A549 (cell line): ENCODE measurements around the gene MROH2A. TPM values are rescaled to one million over a fixed set of nuclear protein-coding genes. Genes with fewer than 3 reads are reported as not detected.

Source experiments
- ATAC-seq, 2 experiments: fragments of 200-7000 bp in 1 of 2; fragments of >200 bp in 1 of 2; cut with Nextera tagmentation in 1 of 2; cut with Tn5 transposase in 1 of 2; 3 replicates each; pipeline versions ENCODE4 v1.8.0 to v1.9.1; 2018 to 2020; ENCODE audit warnings: mild to moderate bottlenecking in 1 of 2, moderate library complexity in 1 of 2
- CTCF ChIA-PET: fragments of 300-600 bp; sonication (Branson Sonifier 250); formaldehyde crosslinking; extraction: SDS; loops from one replicate; lab custom pipeline; 2021; ENCODE audit warnings: antibody characterized with exemption, inconsistent platforms; lab: Yijun Ruan, JAX
- POLR2A ChIA-PET: fragments of 350-600 bp; formaldehyde crosslinking; extraction: SDS; loops from one replicate; lab custom pipeline; 2021; ENCODE audit warnings: antibody characterized with exemption, inconsistent platforms; lab: Yijun Ruan, JAX
- DNase-seq, 2 experiments: peaks; one replicate each; pipeline versions ENCODE4 v3.0.0 to v3.0.0-alpha.2; 2011 to 2016; ENCODE audit warnings: low read depth in 1 of 2, low spot score in 1 of 2
- FAIRE-seq: peaks from 2 replicates; lab custom pipeline; 2011; peaks lifted over from hg19 to GRCh38; lab: Jason Lieb, UNC
- H3K27ac ChIP-seq, 2 experiments: fragments of >200 bp; sonication (Bioruptor Twin); formaldehyde crosslinking; 3 replicates each; pipeline ENCODE4 v1.5.1; 2016 to 2017
- H3K4me1 ChIP-seq: fragments of >200 bp; sonication (Bioruptor Twin); formaldehyde crosslinking; 3 replicates; pipeline ENCODE4 v1.6.1; 2016
- H3K4me2 ChIP-seq: fragments of >200 bp; sonication (Bioruptor Twin); formaldehyde crosslinking; 3 replicates; pipeline ENCODE4 v1.6.1; 2016
- H3K4me3 ChIP-seq: fragments of >200 bp; sonication (Bioruptor Twin); formaldehyde crosslinking; 3 replicates; pipeline ENCODE4 v1.5.1; 2016
- H3K9me3 ChIP-seq: fragments of >200 bp; sonication (Bioruptor Twin); formaldehyde crosslinking; 3 replicates; pipeline ENCODE4 v1.6.1; 2016
- BHLHE40 ChIP-seq: IDR thresholded peaks from 2 replicates; pipeline ENCODE4 v1.6.1; 2012; ENCODE audit warnings: low read depth, low read length, inconsistent platforms
- EHMT2 ChIP-seq: fragments of 200-600 bp; sonication (generic); IDR thresholded peaks from 2 replicates; pipeline ENCODE4 v1.6.1; 2016; ENCODE audit warnings: antibody characterized with exemption, low read depth, mild to moderate bottlenecking, moderate library complexity
- EP300 ChIP-seq, 2 experiments: fragments of >200 bp; sonication (Bioruptor Twin); formaldehyde crosslinking; IDR thresholded peaks; 2 replicates in 1 of 2; 3 replicates in 1 of 2; pipeline ENCODE4 v1.6.1; 2016 to 2017
- FOSB ChIP-seq: fragments of 250-450 bp; sonication (Bioruptor Pico); IDR thresholded peaks from 2 replicates; pipeline ENCODE4 v1.5.0; 2020; ENCODE audit warnings: mild to moderate bottlenecking, moderate library complexity
- FOSL2 ChIP-seq, 2 experiments: fragments of 450-650 bp in 1 of 2; fragments of >200 bp in 1 of 2; sonication (Bioruptor Twin) in 1 of 2; formaldehyde crosslinking; IDR thresholded peaks; 2 replicates each; pipeline versions ENCODE4 v1.5.0 to v1.6.1; 2016 to 2020; ENCODE audit warnings: mild to moderate bottlenecking in 1 of 2, moderate library complexity in 1 of 2
- FOXS1 ChIP-seq: fragments of 250-450 bp; sonication (Bioruptor Pico); IDR thresholded peaks from 2 replicates; pipeline ENCODE4 v1.5.0; 2020; ENCODE audit warnings: mild to moderate bottlenecking, moderate library complexity
- HDAC2 ChIP-seq: fragments of 200-600 bp; sonication (generic); IDR thresholded peaks from 2 replicates; pipeline ENCODE4 v1.6.1; 2016
- HOXA7 ChIP-seq: fragments of 250-450 bp; sonication (Bioruptor Pico); IDR thresholded peaks from 2 replicates; pipeline ENCODE4 v1.5.0; 2020; ENCODE audit warnings: mild to moderate bottlenecking, moderate library complexity
- JUNB ChIP-seq: fragments of >200 bp; sonication (Bioruptor Twin); formaldehyde crosslinking; IDR thresholded peaks from 2 replicates; pipeline ENCODE4 v1.6.1; 2016
- KDM1A ChIP-seq: fragments of 200-600 bp; sonication (generic); IDR thresholded peaks from 2 replicates; pipeline ENCODE4 v1.6.1; 2016; ENCODE audit warnings: low read depth, mild to moderate bottlenecking
- MAZ ChIP-seq: fragments of 150-350 bp; IDR thresholded peaks from 2 replicates; pipeline ENCODE4 v1.6.1; 2014; ENCODE audit warnings: antibody characterized with exemption, low read depth, low read length, borderline replicate concordance
- NPAS2 ChIP-seq: fragments of 250-450 bp; sonication (Bioruptor Pico); IDR thresholded peaks from 2 replicates; pipeline ENCODE4 v1.8.0; 2022; ENCODE audit warnings: mild to moderate bottlenecking, moderate library complexity, borderline replicate concordance
- POLR2A ChIP-seq: IDR thresholded peaks from 2 replicates; pipeline ENCODE4 v1.6.1; 2012; ENCODE audit warnings: mild to moderate bottlenecking, low read length
- POLR2AphosphoS2 ChIP-seq: conservative IDR thresholded peaks from 2 replicates; pipeline ENCODE4 v1.6.1; 2012; ENCODE audit warnings: low read length, improper control_type of control experiment, inconsistent platforms
- RAD21 ChIP-seq, 2 experiments: fragments of >200 bp in 1 of 2; sonication (Bioruptor Twin) in 1 of 2; formaldehyde crosslinking in 1 of 2; IDR thresholded peaks in 1 of 2; conservative IDR thresholded peaks in 1 of 2; 2 replicates in 1 of 2; 3 replicates in 1 of 2; pipeline ENCODE4 v1.6.1; 2012 to 2018; ENCODE audit warnings: inconsistent platforms in 1 of 2
- RARB ChIP-seq: fragments of 250-450 bp; sonication (Bioruptor Pico); IDR thresholded peaks from 2 replicates; pipeline ENCODE4 v1.8.0; 2021; ENCODE audit warnings: mild to moderate bottlenecking, moderate library complexity
- RCOR1 ChIP-seq: fragments of 150-350 bp; IDR thresholded peaks from 2 replicates; pipeline ENCODE4 v1.6.1; 2014; ENCODE audit warnings: antibody characterized with exemption, low read length, low read depth
- TFCP2L1 ChIP-seq: fragments of 250-450 bp; sonication (Bioruptor Pico); IDR thresholded peaks from 2 replicates; pipeline ENCODE4 v1.5.0; 2021; ENCODE audit warnings: mild to moderate bottlenecking
- ZSCAN20 ChIP-seq: fragments of 250-450 bp; sonication (Bioruptor Pico); IDR thresholded peaks from 2 replicates; pipeline ENCODE4 v1.8.0; 2022; ENCODE audit warnings: mild to moderate bottlenecking, moderate library complexity
- WGBS: methylation state at CpG from one replicate; pipeline ENCODE4 v1.1.6; 2017; ENCODE audit errors: missing lambda C conversion rate; 5-methylcytosine and 5-hydroxymethylcytosine counted together
- polyA plus RNA-seq, 4 experiments: library from polyadenylated mRNA; depleted of rRNA in 3 of 4; stranded (reverse); fragments of >200 nt; fragmentation: RNase III in 1 of 4; extraction: RNeasy Plus Mini Kit Qiagen cat#74134 plus additional on column Dnase treatment in 1 of 4; gene quantifications; 2 replicates in 3 of 4; 3 replicates in 1 of 4; pipeline ENCODE4 v1.2.3, GENCODE V29; 2011 to 2017
- TF ChIP-seq, protein P1 (sequence below): fragments of 450-650 bp; IDR thresholded peaks from 2 replicates; pipeline ENCODE4 v1.6.1; 2014; ENCODE audit warnings: antibody characterized with exemption
- TF ChIP-seq, protein P2 (sequence below): fragments of 150-350 bp; IDR thresholded peaks from 2 replicates; pipeline ENCODE4 v1.6.1; 2014; ENCODE audit warnings: low read depth, mild to moderate bottlenecking, low read length
- TF ChIP-seq, protein P3 (sequence below): IDR thresholded peaks from 2 replicates; pipeline ENCODE4 v1.6.1; 2012
- TF ChIP-seq, protein P4 (sequence below): IDR thresholded peaks from 2 replicates; pipeline ENCODE4 v1.6.1; 2012; ENCODE audit warnings: low read depth, borderline replicate concordance
- TF ChIP-seq, protein P5 (sequence below): fragments of 250-450 bp; sonication (Bioruptor Pico); IDR thresholded peaks from 2 replicates; pipeline ENCODE4 v1.5.0; 2020; ENCODE audit warnings: low read depth, mild to moderate bottlenecking, moderate library complexity

MROH2A gene
- polyA plus RNA-seq, 2 of the 4 experiments (the other 2 are of a cell fraction): 0.10 to 0.63 TPM

DNA sequence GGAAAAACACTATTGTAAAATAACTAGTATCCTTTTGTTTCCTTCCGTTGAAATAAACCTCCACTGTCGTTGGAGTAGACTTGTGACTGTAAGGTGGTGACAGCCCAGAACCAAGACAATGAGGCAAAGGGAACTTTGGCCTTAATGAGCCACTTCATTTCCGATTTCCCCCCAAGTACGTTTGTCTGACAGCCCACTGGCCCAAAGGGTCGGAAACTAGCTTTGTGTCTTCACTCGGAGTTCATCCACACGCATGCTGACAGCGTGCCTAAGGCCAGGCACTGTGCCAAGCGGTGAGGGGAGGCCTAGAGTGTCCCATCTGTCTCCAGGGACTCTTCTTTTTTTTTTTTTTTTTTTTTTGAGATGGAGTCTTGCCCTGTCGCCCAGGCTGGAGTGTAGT, 55.2 kb downstream of the MROH2A start (continued):
- no peak for TF ChIP-seq EP300 (IDR thresholded peaks at IDR 0.05)
- TF ChIP-seq RARB (CRISPR knock-in tag): no peak
- no peak for TF ChIP-seq ZSCAN20 (CRISPR knock-in tag)
- TF ChIP-seq, protein P1, sequence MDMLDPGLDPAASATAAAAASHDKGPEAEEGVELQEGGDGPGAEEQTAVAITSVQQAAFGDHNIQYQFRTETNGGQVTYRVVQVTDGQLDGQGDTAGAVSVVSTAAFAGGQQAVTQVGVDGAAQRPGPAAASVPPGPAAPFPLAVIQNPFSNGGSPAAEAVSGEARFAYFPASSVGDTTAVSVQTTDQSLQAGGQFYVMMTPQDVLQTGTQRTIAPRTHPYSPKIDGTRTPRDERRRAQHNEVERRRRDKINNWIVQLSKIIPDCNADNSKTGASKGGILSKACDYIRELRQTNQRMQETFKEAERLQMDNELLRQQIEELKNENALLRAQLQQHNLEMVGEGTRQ: no peak
- TF ChIP-seq NPAS2: no peak
- TF ChIP-seq FOXS1 (CRISPR knock-in tag): no peak
- no peak for TF ChIP-seq RAD21 (conservative IDR thresholded peaks at IDR 0.05 in 1 of 2, IDR thresholded peaks at IDR 0.05 in 1 of 2)
- TF ChIP-seq HOXA7 (CRISPR knock-in tag): peak; percentile 83
- TF ChIP-seq, protein P2, sequence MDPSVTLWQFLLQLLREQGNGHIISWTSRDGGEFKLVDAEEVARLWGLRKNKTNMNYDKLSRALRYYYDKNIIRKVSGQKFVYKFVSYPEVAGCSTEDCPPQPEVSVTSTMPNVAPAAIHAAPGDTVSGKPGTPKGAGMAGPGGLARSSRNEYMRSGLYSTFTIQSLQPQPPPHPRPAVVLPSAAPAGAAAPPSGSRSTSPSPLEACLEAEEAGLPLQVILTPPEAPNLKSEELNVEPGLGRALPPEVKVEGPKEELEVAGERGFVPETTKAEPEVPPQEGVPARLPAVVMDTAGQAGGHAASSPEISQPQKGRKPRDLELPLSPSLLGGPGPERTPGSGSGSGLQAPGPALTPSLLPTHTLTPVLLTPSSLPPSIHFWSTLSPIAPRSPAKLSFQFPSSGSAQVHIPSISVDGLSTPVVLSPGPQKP: no peak
- TF ChIP-seq POLR2A: no peak
- no peak for TF ChIP-seq FOSL2 (IDR thresholded peaks at IDR 0.05)
- TF ChIP-seq FOSL2 (CRISPR knock-in tag; IDR thresholded peaks at IDR 0.05): no peak
- no peak for TF ChIP-seq JUNB
- TF ChIP-seq, protein P3, sequence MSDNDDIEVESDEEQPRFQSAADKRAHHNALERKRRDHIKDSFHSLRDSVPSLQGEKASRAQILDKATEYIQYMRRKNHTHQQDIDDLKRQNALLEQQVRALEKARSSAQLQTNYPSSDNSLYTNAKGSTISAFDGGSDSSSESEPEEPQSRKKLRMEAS: no peak; the same call in 1 of the 2 replicates
- TF ChIP-seq KDM1A: no peak
- no peak for TF ChIP-seq EHMT2
- peak; percentile 51; the same call in 1 of the 2 replicates for TF ChIP-seq FOSB (CRISPR knock-in tag)
- TF ChIP-seq, protein P4, sequence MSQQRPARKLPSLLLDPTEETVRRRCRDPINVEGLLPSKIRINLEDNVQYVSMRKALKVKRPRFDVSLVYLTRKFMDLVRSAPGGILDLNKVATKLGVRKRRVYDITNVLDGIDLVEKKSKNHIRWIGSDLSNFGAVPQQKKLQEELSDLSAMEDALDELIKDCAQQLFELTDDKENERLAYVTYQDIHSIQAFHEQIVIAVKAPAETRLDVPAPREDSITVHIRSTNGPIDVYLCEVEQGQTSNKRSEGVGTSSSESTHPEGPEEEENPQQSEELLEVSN: no peak; the same call in 1 of the 2 replicates
- no peak for TF ChIP-seq TFCP2L1
- TF ChIP-seq BHLHE40: no peak
- no peak for TF ChIP-seq RCOR1
- no peak for TF ChIP-seq HDAC2
- TF ChIP-seq, protein P5, sequence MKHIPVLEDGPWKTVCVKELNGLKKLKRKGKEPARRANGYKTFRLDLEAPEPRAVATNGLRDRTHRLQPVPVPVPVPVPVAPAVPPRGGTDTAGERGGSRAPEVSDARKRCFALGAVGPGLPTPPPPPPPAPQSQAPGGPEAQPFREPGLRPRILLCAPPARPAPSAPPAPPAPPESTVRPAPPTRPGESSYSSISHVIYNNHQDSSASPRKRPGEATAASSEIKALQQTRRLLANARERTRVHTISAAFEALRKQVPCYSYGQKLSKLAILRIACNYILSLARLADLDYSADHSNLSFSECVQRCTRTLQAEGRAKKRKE (CRISPR knock-in tag): peak; percentile 57; the same call in 1 of the 2 replicates
- TF ChIP-seq MAZ: no peak

DNA sequence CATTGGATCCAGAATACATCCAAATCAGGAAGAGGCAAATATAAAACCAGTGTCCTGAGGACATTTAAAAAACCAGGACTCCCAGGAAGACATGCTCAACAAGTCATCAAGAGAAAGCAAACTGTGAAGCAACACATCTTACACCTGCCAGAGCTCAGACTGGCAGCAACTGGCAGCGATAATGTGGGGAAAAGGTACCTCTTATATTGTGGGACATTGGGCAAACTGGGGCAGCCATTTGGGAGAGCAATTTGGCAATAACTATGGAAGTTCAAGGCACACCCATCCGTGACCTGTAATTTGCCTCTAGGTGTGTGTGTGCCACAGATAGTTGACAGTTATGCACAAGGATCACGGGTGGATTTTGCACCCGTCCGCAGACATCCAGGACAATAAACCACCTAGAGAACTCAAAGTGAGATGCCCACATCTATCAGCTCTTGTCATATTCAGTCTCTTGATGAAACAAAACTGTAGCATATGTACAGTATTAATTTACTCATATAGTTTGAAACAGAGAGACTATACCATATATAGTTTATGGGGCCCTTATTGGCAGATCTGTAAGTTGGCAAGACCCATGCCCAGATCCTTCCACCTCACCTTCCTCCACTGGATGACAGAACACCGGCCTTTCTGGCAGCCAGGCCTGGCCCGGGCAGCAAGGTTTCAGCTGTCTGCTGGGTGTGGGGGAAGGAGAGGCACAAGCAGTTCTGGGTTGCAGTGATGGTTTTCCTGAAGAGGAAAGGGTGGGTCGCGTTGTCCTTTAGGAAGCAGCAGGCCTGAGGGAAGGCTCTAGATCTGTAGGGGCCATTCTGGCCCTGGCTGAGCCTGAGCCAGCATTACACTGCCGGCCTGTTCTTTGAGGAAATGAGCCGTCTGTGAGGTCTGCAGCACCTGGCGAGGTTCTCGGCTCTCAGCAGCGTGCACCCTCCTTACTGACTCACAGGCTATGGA, 57.4 kb downstream of the MROH2A start:
- H3K4me2 ChIP-seq: no peak overlapping the region
- TF ChIP-seq POLR2AphosphoS2 (peak; percentile 53), EP300 (IDR thresholded peaks at IDR 0.05) (no peak)
- TF ChIP-seq, all 56 proteins: peak for 1
- Histone ChIP-seq H3K27ac (peak overlapping the region; percentile 91 to 93), H3K4me1 (peaks cover 92% of the 10 kb centered on the region), H3K4me3 (no peak overlapping the region), H3K9me3 (no peaks in the 10 kb centered on the region)
- ChIA-PET CTCF (interaction anchor here (1.2 kb wide), 1 partner anchor 11 kb away, joined by 3 read pairs; no protein-coding TSS in a partner anchor), POLR2A (no interaction called here)
- WGBS: 85% methylated on average over 14 of the region's 14 CpGs
- no peak for ATAC-seq
- DNase-seq: no peak
- no peak for FAIRE-seq
